ENCODE results near the gene P3H2. TPM values are rescaled to one million over a fixed set of nuclear protein-coding genes. Genes with fewer than 3 reads are reported as not detected.
A peak's percentile ranks its signal among the peaks of the same experiment; 100 is the strongest.

Gene P3H2
- total and polyA plus RNA-seq, 2 experiments from 2014 or later, result 4.7 to 14.9 TPM

DNA sequence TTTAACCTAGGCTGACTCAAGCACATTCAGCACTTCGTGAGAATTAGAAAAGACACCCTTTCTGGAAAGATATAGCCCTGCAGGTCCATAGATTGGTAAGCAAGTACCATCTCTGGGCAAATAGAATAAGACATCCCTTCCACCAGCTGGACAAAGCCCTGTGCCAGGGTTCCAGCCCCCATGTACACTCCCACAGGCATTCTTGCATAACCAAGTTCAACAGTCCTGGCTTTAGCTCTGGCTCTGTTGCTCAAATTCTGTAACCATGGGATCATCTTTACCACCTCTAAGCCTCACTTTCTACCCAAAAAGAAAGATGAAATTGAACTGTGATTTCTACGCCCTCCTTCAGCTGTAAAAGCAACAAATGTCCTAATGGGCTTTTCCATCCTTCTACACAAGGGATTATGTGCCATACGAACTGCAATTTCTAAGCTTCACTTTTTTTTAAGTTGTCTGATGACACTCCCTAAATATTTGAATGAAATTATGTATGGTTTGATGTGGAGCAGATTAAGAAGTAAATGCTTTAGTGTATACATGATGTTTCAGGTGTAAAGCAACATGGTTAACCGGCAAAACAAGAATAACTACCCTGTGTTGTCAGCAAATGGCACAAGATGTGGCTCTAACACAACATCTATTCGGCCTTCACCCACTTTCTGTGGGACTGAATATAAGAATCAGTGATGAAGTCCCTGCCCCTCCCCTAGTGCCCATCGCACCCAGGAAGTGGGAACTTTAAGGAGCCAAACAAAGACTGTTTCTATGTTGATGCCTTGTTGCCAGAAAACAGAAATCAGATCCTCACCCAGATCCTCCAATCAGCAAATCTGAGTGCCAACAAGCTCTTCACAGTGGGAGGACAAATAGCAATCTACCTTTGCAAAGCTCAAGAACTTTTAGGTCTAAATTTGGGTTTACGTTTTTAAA lies 165.7 kb downstream of the P3H2 start:
- Histone ChIP-seq H4K20me1 (ENCODE audit: insufficient read depth) (no peaks in the 10 kb centered on the region), H3K4me3 (no peak overlapping the region), H3K36me3 (ENCODE audit: low read depth) (no peaks in the 10 kb centered on the region), H3F3A (ENCODE audit: insufficient read depth) (no peaks in the 10 kb centered on the region), H3K27ac (no peak overlapping the region), H3K79me2 (ENCODE audit: insufficient read depth) (no peaks in the 10 kb centered on the region), H3K27me3 (replicated peaks; ENCODE audit: insufficient read depth) (no peaks in the 10 kb centered on the region), H3K4me1 (ENCODE audit: insufficient read depth) (no peaks in the 10 kb centered on the region), H2AFZ (no peak overlapping the region), H3K9ac (no peak overlapping the region), H3K4me2 (ENCODE audit: unreplicated experiment) (no peak overlapping the region), H3K9me2 (ENCODE audit: insufficient read depth) (no peaks in the 10 kb centered on the region), H3K9me3 (ENCODE audit: low read depth) (no peaks in the 10 kb centered on the region)
- peak; percentile 40 for DNase-seq
- WGBS, 2 experiments (ENCODE audit: low coverage in 1 of 2, low lambda C conversion rate in 2 of 2, missing lambda C conversion rate in 2 of 2), result 83 to 85% methylated on average over 7 of the region's 7 CpGs
- in situ Hi-C loops (cut with MboI), result loop anchor here (25.0 kb wide), 1 partner anchor 482 kb away; the partner anchor contains the start of gene TMEM207
- TF ChIP-seq EZH2 (IDR thresholded peaks at IDR 0.05; ENCODE audit: insufficient read depth, poor library complexity, severe bottlenecking) (no peak), EZH2phosphoT487 (IDR thresholded peaks at IDR 0.05; ENCODE audit: insufficient read depth, low read depth) (no peak)

DNA sequence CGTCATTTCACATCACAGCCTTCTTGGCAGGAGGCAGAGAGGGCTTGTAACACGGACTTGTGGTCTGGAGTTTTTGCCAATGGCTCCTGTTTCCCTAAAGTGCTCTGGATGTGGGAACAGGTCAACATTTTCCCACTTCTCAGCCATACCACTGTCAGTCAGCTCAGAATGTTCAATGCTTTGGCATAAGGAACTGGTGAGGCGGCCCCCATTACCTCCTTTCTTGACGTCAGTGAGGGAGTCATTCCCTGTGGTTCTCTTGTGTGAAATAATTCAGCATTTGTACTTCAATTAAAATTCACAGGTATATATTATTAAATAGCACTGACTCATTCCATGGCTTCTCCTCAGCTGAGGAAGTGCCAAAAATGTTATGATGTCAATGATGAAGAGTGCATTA lies 167.1 kb downstream of the P3H2 start:
- 54 to 62% methylated on average over 4 of the region's 4 CpGs for WGBS, 2 experiments (ENCODE audit: low coverage in 1 of 2, low lambda C conversion rate in 2 of 2, missing lambda C conversion rate in 2 of 2)
- H3K27me3 ChIP-seq (replicated peaks; ENCODE audit: insufficient read depth), result no peaks in the 10 kb centered on the region
- DNase-seq, result no peak
- no peak overlapping the region for H3K9ac ChIP-seq
- in situ Hi-C loops (cut with MboI), result loop anchor here (25.0 kb wide), 1 partner anchor 484 kb away; the partner anchor contains the start of gene TMEM207
- H3K4me1 ChIP-seq (ENCODE audit: insufficient read depth), result no peaks in the 10 kb centered on the region
- no peak for TF ChIP-seq EZH2phosphoT487 (IDR thresholded peaks at IDR 0.05; ENCODE audit: insufficient read depth, low read depth)
- no peak for TF ChIP-seq EZH2 (IDR thresholded peaks at IDR 0.05; ENCODE audit: insufficient read depth, poor library complexity, severe bottlenecking)
- no peak overlapping the region for H3K4me3 ChIP-seq
- no peaks in the 10 kb centered on the region for H3F3A ChIP-seq (ENCODE audit: insufficient read depth)
- H3K9me3 ChIP-seq (ENCODE audit: low read depth), result no peaks in the 10 kb centered on the region
- H2AFZ ChIP-seq, result no peak overlapping the region
- no peaks in the 10 kb centered on the region for H3K36me3 ChIP-seq (ENCODE audit: low read depth)
- no peaks in the 10 kb centered on the region for H3K9me2 ChIP-seq (ENCODE audit: insufficient read depth)
- no peaks in the 10 kb centered on the region for H3K79me2 ChIP-seq (ENCODE audit: insufficient read depth)
- no peak overlapping the region for H3K4me2 ChIP-seq (ENCODE audit: unreplicated experiment)
- no peaks in the 10 kb centered on the region for H4K20me1 ChIP-seq (ENCODE audit: insufficient read depth)
- H3K27ac ChIP-seq, result no peak overlapping the region

DNA sequence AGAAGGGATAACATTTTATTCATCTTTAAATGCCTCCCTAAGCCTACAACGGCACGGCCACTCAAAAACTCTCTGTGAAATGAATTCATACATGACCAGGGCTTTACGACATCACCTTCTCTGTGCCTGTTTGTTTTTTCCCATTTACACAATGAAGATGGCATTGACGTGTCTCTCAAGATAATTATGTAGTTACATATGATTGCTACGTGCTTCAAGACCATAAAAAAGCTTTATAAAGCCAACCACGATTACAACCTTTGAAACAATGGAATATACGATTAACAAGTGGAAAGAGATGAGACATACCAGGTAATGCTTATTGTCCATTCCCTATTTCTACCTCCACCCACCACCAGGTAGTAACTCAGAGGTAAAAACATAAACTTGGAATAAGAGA lies 168.4 kb downstream of the P3H2 start:
- H3K4me3 ChIP-seq, result no peak overlapping the region
- H3K9me3 ChIP-seq (ENCODE audit: low read depth), result no peaks in the 10 kb centered on the region
- H3K36me3 ChIP-seq (ENCODE audit: low read depth), result no peaks in the 10 kb centered on the region
- no peaks in the 10 kb centered on the region for H3K79me2 ChIP-seq (ENCODE audit: insufficient read depth)
- in situ Hi-C loops (cut with MboI), result loop anchor here (25.0 kb wide), 1 partner anchor 485 kb away; the partner anchor contains the start of gene TMEM207
- no peak overlapping the region for H3K9ac ChIP-seq
- no peaks in the 10 kb centered on the region for H3K27me3 ChIP-seq (replicated peaks; ENCODE audit: insufficient read depth)
- whole genome bisulfite sequencing, 2 experiments (ENCODE audit: low coverage in 1 of 2, low lambda C conversion rate in 2 of 2, missing lambda C conversion rate in 2 of 2), result 82 to 86% methylated on average over 7 of the region's 7 CpGs
- H2AFZ ChIP-seq, result no peak overlapping the region
- TF ChIP-seq EZH2phosphoT487 (IDR thresholded peaks at IDR 0.05; ENCODE audit: insufficient read depth, low read depth) (no peak), EZH2 (IDR thresholded peaks at IDR 0.05; ENCODE audit: insufficient read depth, poor library complexity, severe bottlenecking) (no peak)
- no peaks in the 10 kb centered on the region for H3K9me2 ChIP-seq (ENCODE audit: insufficient read depth)
- no peak overlapping the region for H3K4me2 ChIP-seq (ENCODE audit: unreplicated experiment)
- H3K27ac ChIP-seq, result no peak overlapping the region
- H3K4me1 ChIP-seq (ENCODE audit: insufficient read depth), result no peaks in the 10 kb centered on the region
- no peaks in the 10 kb centered on the region for H4K20me1 ChIP-seq (ENCODE audit: insufficient read depth)
- no peak for DNase-seq
- no peaks in the 10 kb centered on the region for H3F3A ChIP-seq (ENCODE audit: insufficient read depth)

- Histone ChIP-seq H3K4me2 (ENCODE audit: unreplicated experiment) (no peak overlapping the region), H3K9me3 (ENCODE audit: low read depth) (no peaks in the 10 kb centered on the region), H3K9me2 (ENCODE audit: insufficient read depth) (no peaks in the 10 kb centered on the region), H3F3A (ENCODE audit: insufficient read depth) (no peaks in the 10 kb centered on the region), H2AFZ (peak overlapping the region; percentile 23; the same call in 1 of the 2 replicates), H4K20me1 (ENCODE audit: insufficient read depth) (no peaks in the 10 kb centered on the region), H3K27ac (no peak overlapping the region), H3K4me3 (no peak overlapping the region), H3K27me3 (replicated peaks; ENCODE audit: insufficient read depth) (no peaks in the 10 kb centered on the region), H3K36me3 (ENCODE audit: low read depth) (no peaks in the 10 kb centered on the region), H3K79me2 (ENCODE audit: insufficient read depth) (no peaks in the 10 kb centered on the region), H3K9ac (no peak overlapping the region), H3K4me1 (ENCODE audit: insufficient read depth) (no peaks in the 10 kb centered on the region)
- TF ChIP-seq EZH2phosphoT487 (IDR thresholded peaks at IDR 0.05; ENCODE audit: insufficient read depth, low read depth) (no peak), EZH2 (IDR thresholded peaks at IDR 0.05; ENCODE audit: insufficient read depth, poor library complexity, severe bottlenecking) (no peak)
- DNase-seq, result no peak
- WGBS, 2 experiments (ENCODE audit: low coverage in 1 of 2, low lambda C conversion rate in 2 of 2, missing lambda C conversion rate in 2 of 2), result 61% methylated on average over 6 of the region's 6 CpGs
- in situ Hi-C loops (cut with MboI), result loop anchor here (25.0 kb wide), 1 partner anchor 487 kb away; the partner anchor contains the start of gene TMEM207
These were observed 170.4 kb downstream of the P3H2 start for GRCh38 chr3:189950258-189950657.
